Activated CD8-positive, alpha-beta memory T cell treated with anti-CD3 and anti-CD28 coated beads, Interleukin-2, amount 50 U/mL, for 1 hour (primary cell): ENCODE data around the gene PEMT.

ENCODE experiments used
- DNase-seq: peaks from one replicate; pipeline ENCODE4 v3.0.0-alpha.2; 2020; ENCODE audit errors: extremely low read depth

Gene PEMT

GRCh38 chr17:17553217-17554195 lies 38.0 kb downstream of the PEMT start:
- DNase-seq, result no peak

DNA sequence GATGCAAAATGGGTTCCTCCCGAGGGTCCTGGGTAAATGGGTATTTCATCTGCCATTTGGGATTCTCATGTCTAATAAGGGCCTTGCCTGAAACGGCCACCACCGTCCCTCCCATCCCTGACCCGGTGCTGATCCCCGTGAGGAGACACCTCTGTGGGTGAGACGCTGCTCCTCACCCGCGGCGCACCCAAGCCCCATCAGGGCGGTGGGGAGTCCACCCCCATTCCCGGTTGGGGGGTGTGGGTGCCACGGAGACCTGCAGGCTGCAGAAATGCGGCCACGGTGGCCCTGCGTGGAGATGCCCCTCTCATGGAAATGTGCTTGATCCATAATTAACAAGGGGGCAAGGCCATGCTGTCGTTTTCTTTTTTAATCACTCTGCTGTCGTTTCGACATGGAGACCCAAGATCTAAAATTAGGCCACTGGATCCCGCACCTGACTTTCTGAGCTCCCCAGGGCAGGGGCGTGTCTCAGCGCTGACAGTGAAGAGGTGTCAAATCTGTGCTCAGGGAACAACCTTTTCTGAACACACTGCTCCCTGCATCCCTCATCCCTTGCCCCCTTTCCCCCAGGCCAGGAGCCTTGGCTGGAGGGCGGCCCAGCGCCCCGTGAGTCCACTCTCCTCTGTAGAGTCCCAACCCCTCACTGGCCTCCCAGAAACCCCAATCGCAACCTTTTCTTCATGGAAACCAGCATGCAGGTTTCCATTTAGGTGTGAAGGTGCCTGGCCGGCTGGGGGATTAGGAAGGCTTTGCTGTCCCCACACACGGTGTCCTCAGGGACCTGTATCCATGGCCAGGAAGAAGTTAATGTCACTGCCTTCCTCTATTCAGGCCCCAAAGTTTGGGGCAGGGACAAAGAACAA lies 38.9 kb downstream of the PEMT start:
- no peak for DNase-seq

GRCh38 chr17:17551361-17551760 lies 40.1 kb downstream of the PEMT start:
- DNase-seq, result no peak

- DNase-seq, result no peak
These were observed 41.7 kb downstream of the PEMT start for GRCh38 chr17:17549732-17550366.

- DNase-seq, result no peak
These were observed 43.5 kb downstream of the PEMT start for GRCh38 chr17:17548044-17548443.

DNA sequence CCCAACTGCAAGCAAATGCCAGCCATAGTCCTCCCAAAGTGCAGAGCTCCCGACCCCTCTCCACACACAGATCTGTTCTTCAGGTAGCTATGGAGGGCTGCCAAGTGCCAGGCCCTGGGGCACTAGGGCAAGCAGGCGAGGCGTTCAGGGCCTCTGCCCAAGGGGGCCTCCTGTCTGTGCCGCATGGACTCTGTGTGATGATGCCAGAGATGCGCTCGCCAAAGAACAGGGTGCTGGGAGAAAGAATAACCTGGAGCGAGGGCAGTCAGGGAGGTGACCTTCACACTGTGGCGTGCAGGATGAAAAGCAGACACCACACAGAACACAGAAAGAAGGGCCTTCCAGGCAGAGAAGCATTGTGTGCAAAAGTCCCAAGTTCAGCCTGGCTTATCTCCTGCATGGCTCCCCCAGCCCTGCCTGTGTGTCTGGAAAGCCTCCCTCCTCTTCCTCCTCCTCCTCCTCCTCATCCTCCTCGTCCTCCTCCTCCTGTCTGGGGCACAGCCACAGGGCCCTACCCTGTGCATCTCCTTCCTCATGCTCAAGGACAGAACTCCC lies 44.2 kb downstream of the PEMT start:
- DNase-seq, result no peak

DNA sequence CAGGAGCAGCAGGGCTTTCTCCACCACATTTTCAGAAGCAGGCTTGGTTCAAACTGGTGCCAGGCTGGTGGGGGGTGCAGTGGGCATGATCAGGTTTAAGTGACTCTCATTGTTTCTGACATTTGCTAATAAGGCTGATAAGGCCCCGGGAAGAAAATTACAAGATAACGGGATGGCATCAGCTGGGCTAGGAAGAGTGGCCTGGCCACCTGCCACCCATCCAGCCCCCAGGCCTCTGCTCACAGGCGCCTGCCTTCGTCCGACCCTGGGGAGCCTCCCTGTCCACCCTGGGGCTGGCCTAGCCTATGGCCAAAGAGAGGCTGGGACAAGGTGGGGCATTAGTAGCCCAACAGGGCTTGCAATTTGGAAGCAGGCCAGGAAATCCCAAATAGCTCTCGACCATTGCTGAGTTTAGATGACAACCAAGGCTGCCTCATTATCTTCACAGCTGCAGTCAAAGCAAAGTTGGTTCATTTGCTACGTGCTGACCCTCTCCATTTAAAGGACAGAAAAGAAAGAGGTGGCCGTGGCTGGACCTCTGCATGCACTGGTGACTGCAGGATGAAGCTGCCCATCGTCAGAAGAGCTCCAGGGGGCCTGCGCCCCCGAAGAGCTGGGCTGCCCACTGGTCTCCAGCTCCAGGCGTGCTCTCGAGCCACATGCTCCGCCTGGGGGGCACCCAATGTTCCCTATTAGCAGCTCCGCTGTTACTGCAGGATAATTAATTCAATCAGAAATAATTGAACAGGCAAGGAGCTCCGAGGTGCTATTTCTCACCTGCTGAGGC lies 44.9 kb downstream of the PEMT start:
- DNase-seq, result no peak

DNA sequence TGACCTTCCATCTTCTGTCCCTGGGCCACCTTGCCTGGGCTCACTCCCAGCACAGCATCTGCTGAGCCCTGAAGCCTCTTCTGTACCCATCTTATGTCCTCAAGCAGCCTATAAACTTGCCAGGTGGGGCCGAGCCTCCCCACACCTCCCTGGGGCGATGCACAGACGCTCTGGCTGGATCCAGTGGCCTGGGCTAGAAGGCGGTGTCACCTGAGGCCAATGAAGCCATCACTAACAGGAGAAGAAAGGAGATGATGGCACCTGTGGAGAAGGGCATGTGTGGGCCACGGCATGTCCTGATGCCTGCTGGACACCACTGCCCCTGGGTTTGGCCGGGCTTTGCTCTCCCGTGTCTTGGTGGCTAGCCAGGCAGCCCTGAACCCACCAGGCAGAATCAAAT lies 45.5 kb downstream of the PEMT start:
- no peak for DNase-seq

DNA sequence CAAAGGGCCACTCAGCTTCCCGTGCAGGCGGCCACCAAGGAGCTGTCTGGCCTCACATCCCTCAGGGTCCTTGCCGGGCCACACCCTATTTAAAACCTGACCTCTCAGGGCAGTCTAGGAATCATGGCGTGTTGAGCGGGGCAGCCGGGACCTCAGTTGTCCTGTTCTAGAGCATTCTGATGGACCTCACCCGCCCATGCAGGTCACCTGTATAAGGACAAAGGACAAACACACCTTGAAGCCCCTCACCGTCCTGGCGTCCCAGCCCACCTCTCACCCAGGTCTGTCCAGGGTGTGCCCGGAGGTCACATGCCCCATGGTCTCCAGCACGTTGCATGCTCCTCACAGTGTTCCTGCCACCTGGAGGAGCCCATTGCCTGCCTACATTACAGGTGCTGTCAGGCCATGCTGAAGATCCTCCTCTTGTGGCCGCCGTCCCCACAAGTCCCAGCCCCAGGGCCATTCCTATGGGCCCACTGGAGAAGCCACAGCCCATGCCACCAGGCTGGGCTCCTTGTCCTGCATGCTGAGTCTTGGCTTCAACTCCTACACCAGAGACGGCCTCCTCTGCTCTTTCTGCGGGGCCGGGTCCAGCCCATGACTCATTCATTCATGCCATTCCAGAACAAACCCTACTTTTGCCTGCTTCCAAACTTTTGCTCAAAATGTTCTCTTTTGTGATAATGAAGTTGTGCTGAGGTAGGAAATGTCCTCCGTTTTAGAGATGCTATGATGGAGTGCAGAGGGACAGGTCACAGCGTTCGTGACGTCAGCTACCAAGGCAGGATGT lies 46.3 kb downstream of the PEMT start:
- no peak for DNase-seq

- no peak for DNase-seq
These were observed 48.4 kb downstream of the PEMT start for GRCh38 chr17:17542906-17543635.

- no peak for DNase-seq
These were observed 49.9 kb downstream of the PEMT start for GRCh38 chr17:17541640-17542001.

DNA sequence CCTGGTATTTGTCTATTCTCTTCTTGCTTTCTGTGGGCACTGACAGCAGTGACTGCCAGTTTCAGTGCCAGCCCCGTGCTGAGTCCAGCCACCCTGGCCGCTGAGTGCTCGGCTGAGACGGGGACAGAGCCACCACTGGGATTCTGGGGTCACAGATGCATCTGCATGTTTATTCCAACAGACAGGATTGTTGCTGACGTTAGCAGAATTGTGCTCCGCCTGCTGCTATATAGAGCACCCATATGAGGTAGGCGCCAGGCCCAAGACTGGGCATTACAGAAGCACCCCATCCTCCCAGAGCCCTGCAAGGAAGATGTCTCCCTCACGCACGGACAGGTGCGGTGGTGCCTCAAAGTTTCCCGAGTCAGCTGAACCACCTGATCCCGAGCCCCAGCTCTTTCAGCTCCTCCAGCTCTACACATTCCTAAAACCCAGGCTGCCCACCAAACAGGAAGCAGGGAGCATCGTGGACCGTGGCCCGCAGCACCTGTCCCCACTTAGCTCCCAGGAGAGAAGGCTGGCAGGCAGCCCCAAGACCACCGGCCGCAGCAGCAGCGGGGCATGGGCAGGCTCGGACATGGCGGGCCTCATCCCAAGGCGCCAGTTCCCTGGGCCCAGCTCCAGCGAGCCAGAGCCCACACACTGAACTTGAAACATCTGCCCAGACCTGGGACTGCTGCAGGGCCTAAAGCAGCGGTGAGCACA lies 50.4 kb downstream of the PEMT start:
- DNase-seq, result no peak

GRCh38 chr17:17540278-17540906 lies 51.1 kb downstream of the PEMT start:
- no peak for DNase-seq

DNA sequence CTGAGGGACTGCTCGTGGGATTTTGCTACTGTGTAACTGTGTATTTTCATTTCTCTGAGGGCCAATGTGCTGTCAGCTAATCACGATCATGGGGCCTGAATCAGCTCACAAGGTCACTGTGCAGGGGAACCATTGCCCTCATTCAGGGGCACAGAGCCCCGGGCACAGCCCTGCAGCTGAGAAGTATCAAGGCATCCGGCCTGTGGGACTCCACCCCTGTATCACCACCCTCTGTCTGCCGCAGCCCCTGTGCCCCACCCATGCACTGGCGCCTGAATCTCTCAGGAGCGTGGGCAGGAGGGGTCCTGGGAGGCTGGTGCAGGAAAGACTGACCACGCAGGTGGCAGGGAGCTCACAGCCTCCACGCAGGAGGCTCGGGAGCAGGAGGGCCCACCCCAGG lies 51.9 kb downstream of the PEMT start:
- no peak for DNase-seq

DNA sequence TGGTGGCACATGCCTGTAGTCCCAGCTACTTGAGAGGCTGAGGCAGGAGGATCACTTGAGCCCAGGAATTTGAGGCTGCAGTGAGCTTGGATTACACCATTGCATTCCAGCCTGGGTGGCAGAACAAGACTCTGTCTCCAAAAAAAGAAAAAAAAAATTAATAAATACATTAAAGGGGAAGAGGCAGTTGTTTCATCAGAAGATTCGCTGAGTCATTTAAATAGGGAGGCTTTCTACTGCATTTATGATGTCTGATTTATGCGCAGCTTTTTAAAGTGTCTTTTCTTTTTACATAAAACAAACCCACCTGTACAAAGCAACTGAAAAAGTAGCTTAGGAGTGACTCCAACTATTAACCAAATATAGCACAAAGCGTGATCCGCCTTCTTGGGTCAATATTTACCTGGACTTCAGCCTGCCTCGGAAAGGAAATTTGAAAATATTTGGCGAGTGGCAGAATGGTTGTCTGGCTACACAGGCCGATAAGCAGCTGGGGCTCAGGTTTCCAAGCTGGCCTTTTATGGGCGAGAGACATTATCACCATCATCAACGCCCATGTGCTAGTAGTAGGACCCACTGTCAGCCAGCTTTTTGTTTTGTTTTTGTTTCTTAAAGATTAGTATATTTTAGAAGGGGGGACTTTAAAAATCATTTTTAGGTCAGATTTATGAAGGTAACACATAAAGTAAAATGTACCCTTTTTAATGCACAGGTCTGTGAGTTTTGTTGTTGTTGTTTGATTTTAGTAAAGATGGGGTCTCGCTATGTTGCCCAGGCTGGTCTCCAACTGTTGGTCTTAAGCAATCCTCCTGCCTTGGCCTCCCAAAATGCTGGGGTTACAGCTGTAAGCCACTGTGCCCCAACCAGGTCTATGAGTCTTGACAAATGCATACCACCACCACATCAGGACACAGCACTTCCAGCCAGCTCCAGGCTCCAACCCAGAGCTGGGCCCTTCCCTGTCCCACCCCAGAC lies 52.8 kb downstream of the PEMT start:
- DNase-seq, result no peak

DNA sequence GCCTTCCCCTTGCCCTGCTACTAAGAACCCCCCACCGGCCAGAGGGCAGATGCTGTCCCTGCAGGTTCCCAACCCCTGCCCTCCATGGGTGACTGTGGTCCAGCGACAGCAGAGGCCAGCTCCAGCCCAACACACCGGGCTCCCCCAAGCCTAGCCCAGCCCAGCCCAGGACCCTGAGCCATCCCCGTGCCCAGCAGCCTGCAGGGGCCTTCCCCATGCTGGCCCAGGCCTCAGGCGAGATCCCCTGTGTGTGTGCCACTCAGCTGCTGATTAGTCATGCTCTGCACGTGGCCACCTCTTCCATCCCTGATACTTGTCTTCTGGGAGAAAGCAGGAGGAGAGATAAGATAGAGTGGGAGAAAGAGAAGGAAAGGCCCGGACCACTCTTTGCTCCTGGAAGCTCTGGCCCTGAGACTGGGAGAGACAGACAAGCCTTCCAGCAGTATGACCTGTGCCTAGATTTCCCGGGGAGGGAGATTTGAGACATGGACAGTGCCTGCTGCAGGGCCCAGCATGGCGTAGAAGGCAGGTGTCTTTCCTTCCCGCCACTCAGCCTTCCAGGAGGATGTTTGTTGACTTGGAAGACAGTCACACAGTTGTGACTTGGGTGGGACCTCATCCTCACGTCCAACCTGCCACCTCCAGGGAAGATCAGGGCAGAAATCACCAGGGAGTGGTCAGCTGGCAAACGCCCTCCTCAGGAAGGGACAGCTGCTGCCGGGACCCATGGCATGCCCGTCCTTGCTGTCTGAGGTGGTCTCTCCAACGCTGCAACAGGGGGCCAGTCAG lies 54.0 kb downstream of the PEMT start:
- no peak for DNase-seq

- no peak for DNase-seq
These were observed 54.8 kb downstream of the PEMT start for GRCh38 chr17:17536702-17537101.
